Stimulated activated CD8-positive, alpha-beta memory T cell treated with anti-CD3 and anti-CD28 coated beads, Interleukin-2, amount 100 ng/mL, for 1 hour (primary cell): ENCODE data around the gene GPAT3.
"Not testable (repeated sequence)": the region's sequence is repeated elsewhere in the genome, so short reads cannot be mapped to it uniquely, and the experiment has no call there.

Experiments
- DNase-seq, 2 donors: peaks; one replicate each; pipeline ENCODE4 v3.0.0-alpha.2; 2020; ENCODE audit warnings: low read depth in 2 of 2

GPAT3 gene

GRCh38 chr4:83552083-83552482 lies 16.2 kb downstream of the GPAT3 start:
- no peak for DNase-seq

- DNase-seq = no peak
Measured at GRCh38 chr4:83552924-83553323, 17.0 kb downstream of the GPAT3 start.

GRCh38 chr4:83556006-83556707 lies 20.2 kb downstream of the GPAT3 start:
- DNase-seq = no peak

GRCh38 chr4:83556816-83557215 lies 20.9 kb downstream of the GPAT3 start:
- DNase-seq = no peak

- DNase-seq = no peak
Measured at GRCh38 chr4:83558059-83558653, 22.2 kb downstream of the GPAT3 start.

- DNase-seq = no peak
Measured at GRCh38 chr4:83558680-83559079, 22.8 kb downstream of the GPAT3 start.

GRCh38 chr4:83560523-83560922 lies 24.6 kb downstream of the GPAT3 start:
- DNase-seq = no peak

GRCh38 chr4:83561381-83561780 lies 25.5 kb downstream of the GPAT3 start:
- no peak for DNase-seq

GRCh38 chr4:83563998-83564397 lies 28.1 kb downstream of the GPAT3 start:
- DNase-seq = no peak

- DNase-seq = no peak
Measured at GRCh38 chr4:83568062-83568461, 32.2 kb downstream of the GPAT3 start.

GRCh38 chr4:83569429-83569828 lies 33.5 kb downstream of the GPAT3 start:
- DNase-seq = no peak

GRCh38 chr4:83569987-83570386 lies 34.1 kb downstream of the GPAT3 start:
- no peak for DNase-seq

- no peak for DNase-seq
Measured at GRCh38 chr4:83572848-83573247, 36.9 kb downstream of the GPAT3 start.

GRCh38 chr4:83574247-83574646 lies 38.3 kb downstream of the GPAT3 start:
- DNase-seq = no peak

GRCh38 chr4:83576237-83576636 lies 40.3 kb downstream of the GPAT3 start:
- not testable (repeated sequence) for DNase-seq

- no peak for DNase-seq
Measured at GRCh38 chr4:83581411-83582288, 45.7 kb downstream of the GPAT3 start.

GRCh38 chr4:83582289-83582785 lies 46.4 kb downstream of the GPAT3 start:
- DNase-seq = no peak

GRCh38 chr4:83585982-83586508 lies 50.1 kb downstream of the GPAT3 start:
- no peak for DNase-seq

- DNase-seq = no peak
Measured at GRCh38 chr4:83589279-83589678, 53.4 kb downstream of the GPAT3 start.

GRCh38 chr4:83591056-83591455 lies 55.1 kb downstream of the GPAT3 start:
- DNase-seq = no peak

- DNase-seq = no peak
Measured at GRCh38 chr4:83591730-83592129, 55.8 kb downstream of the GPAT3 start.

- no peak for DNase-seq
Measured at GRCh38 chr4:83599183-83599582, 63.3 kb downstream of the GPAT3 start.
